ENCODE measurements around the gene KRTAP10-8. TPM values are rescaled to one million over a fixed set of nuclear protein-coding genes. Genes with fewer than 3 reads are reported as not detected.

The KRTAP10-8 gene
- polyA plus RNA-seq, 1 experiment: not detected

DNA sequence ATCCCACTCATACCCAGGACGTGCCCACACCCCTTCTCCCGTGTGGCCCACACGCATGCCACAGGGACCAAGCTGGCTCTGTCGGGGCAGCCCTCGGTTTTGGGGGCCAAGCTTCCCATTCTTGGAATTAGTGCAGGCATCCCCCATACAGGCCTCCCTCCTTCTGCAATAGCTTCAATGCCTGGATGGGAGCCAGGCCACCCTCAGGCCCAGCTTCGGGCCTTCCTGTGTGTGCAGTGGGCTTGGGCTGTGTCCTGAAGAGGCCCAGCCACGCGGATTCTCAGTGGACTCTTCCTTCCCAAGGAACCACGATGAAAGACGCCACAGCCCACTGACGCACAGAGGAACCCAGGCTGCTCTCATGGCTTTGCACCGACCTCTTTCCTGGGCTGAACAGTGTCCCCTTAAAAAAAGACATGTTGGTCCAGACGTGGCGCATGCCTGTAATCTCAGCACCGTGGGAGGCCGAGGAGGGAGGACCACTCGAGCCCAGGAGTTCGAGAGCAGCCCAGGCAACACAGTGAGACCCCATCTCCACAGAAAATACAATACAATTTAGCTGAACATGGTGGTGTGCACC, 37.7 kb downstream of the KRTAP10-8 start:
- ChIA-PET CTCF (no interaction called here), POLR2A (no interaction called here)
- H3K4me3 ChIP-seq (ENCODE audit: low read depth, low read length): no peak overlapping the region
- TF ChIP-seq, protein P1, sequence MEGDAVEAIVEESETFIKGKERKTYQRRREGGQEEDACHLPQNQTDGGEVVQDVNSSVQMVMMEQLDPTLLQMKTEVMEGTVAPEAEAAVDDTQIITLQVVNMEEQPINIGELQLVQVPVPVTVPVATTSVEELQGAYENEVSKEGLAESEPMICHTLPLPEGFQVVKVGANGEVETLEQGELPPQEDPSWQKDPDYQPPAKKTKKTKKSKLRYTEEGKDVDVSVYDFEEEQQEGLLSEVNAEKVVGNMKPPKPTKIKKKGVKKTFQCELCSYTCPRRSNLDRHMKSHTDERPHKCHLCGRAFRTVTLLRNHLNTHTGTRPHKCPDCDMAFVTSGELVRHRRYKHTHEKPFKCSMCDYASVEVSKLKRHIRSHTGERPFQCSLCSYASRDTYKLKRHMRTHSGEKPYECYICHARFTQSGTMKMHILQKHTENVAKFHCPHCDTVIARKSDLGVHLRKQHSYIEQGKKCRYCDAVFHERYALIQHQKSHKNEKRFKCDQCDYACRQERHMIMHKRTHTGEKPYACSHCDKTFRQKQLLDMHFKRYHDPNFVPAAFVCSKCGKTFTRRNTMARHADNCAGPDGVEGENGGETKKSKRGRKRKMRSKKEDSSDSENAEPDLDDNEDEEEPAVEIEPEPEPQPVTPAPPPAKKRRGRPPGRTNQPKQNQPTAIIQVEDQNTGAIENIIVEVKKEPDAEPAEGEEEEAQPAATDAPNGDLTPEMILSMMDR (IDR thresholded peaks at IDR 0.05; ENCODE audit: insufficient read depth, low read depth, low read length): no peak
- no peaks in the 10 kb centered on the region for H3K36me3 ChIP-seq (ENCODE audit: control insufficient read depth, insufficient read depth, low read length)
- H3K27me3 ChIP-seq (ENCODE audit: control insufficient read depth, insufficient read depth, low read length): no peaks in the 10 kb centered on the region
- DNase-seq (ENCODE audit: low read depth): no peak

DNA sequence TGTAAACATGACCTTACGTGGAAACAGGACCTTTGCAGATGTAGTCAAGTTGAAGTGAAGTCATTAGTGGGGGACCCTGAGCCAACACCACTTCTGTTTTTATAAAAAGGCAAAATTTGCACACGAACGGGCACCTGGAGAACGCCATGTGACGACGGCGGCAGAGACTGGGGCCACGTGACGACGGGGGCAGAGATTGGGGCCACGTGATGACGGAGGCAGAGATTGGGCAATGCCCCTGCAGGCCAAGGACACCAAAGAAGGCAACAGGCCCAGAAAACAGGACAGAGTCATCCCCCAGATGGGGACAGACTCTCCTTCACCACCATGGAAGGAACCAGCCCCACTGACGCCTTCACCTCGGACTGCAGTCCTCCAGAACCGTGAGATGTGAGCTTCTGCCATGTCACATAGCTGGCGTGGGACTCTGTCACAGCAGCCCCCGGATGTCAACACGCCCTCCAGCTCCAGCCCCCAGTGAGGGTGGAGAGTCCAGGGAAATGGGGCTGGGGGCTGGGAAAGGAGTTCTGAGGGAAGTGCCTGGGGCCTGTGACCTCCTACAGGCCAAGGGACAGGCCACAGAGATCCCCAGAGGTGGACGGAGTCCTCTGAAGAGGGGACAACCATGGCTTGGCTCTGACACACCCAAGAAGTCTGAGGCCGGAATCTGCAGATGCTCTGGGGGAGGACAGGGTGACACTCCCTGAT, 38.5 kb downstream of the KRTAP10-8 start:
- no peak for DNase-seq (ENCODE audit: low read depth)
- Histone ChIP-seq H3K36me3 (ENCODE audit: control insufficient read depth, insufficient read depth, low read length) (no peaks in the 10 kb centered on the region), H3K27me3 (ENCODE audit: control insufficient read depth, insufficient read depth, low read length) (no peaks in the 10 kb centered on the region), H3K4me3 (ENCODE audit: low read depth, low read length) (no peak overlapping the region)
- POLR2A ChIA-PET: no interaction called here
- TF ChIP-seq, protein P1 (IDR thresholded peaks at IDR 0.05; ENCODE audit: insufficient read depth, low read depth, low read length): no peak
- CTCF ChIA-PET: no interaction called here

DNA sequence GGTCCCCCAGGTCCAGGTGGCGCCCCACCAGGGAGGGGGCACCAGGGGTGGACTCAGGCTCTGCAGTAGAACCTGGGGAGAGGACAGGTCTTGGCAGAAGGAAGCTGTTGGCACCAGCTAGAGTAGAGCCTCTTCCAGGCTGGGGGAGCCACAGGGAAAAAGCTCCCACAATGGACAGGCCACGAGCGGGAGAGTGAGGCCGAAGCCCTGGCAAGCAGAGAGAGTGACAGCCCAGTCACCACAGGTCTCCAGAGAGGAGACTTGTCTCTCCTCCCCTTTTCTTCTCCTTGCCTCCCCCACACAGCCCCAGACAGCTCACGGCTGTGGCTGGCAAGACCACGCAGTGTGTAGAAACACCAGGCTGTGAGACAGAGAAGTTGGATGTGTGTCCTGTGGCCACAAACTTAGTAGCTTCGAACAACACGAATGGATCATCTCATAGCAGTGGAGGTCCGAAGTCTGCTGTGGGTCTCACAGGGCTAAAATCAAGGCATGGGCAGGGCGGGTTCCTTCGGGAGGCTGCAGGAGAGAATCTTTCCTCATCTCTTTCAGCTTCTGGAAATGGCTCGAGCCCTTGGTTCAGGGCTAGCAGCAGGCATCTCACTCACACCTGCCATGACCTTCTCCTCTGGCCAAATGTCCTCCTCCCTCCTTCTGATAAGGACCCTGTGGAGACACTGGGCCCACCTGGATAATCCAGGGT, 39.2 kb downstream of the KRTAP10-8 start:
- ChIA-PET POLR2A (no interaction called here), CTCF (interaction anchor here (0.6 kb wide), 1 partner anchor 26 kb away, joined by 3 read pairs; no protein-coding TSS in a partner anchor)
- Histone ChIP-seq H3K4me3 (ENCODE audit: low read depth, low read length) (no peak overlapping the region), H3K36me3 (ENCODE audit: control insufficient read depth, insufficient read depth, low read length) (no peaks in the 10 kb centered on the region), H3K27me3 (ENCODE audit: control insufficient read depth, insufficient read depth, low read length) (no peaks in the 10 kb centered on the region)
- TF ChIP-seq, protein P1 (IDR thresholded peaks at IDR 0.05; ENCODE audit: insufficient read depth, low read depth, low read length): no peak
- DNase-seq (ENCODE audit: low read depth): no peak

DNA sequence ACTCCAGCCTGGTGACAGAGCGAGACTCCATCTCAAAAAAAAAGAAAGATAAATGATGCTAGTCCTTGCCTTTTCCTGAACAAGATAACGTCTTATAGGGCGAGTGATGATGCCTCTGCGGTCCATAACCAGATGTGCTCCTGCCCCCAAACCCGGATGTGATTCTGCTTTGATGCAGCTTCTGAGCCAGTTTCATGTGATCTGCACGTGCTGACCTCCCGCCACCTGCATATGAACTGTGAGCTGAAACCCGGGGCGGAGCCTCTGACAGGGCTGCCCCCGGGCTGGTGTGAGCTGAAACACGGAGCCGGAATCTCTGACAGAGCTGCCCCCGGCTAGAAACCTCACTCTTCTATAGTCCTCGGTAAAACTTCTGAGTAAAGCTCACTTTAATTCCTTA, 41.2 kb downstream of the KRTAP10-8 start:
- no peak for DNase-seq (ENCODE audit: low read depth)
- ChIA-PET CTCF (no interaction called here), POLR2A (no interaction called here)
- no peaks in the 10 kb centered on the region for H3K36me3 ChIP-seq (ENCODE audit: control insufficient read depth, insufficient read depth, low read length)
- no peak overlapping the region for H3K4me3 ChIP-seq (ENCODE audit: low read depth, low read length)
- TF ChIP-seq, protein P1 (IDR thresholded peaks at IDR 0.05; ENCODE audit: insufficient read depth, low read depth, low read length): no peak
- no peaks in the 10 kb centered on the region for H3K27me3 ChIP-seq (ENCODE audit: control insufficient read depth, insufficient read depth, low read length)
